ENCODE results near the gene PSMB11.

PSMB11 gene

GRCh38 chr14:23070262-23071129, 28.5 kb downstream of the PSMB11 start:
- Mint-ChIP-seq H3K4me1 (ENCODE audit: low read depth) (peaks cover 43% of the 10 kb centered on the region), H3K36me3 (ENCODE audit: low read depth) (peaks cover 94% of the 10 kb centered on the region), H3K4me3 (peak overlapping the region; percentile 98), H3K27me3 (no peaks in the 10 kb centered on the region), H3K27ac (peak overlapping the region; percentile 97), H3K9me3 (no peaks in the 10 kb centered on the region)
- DNase-seq = no peak

- peak overlapping the region; percentile 97 for H3K27ac Mint-ChIP-seq
- peaks cover 94% of the 10 kb centered on the region for H3K36me3 Mint-ChIP-seq (ENCODE audit: low read depth)
- no peaks in the 10 kb centered on the region for H3K27me3 Mint-ChIP-seq
- peak overlapping the region; percentile 98 for H3K4me3 Mint-ChIP-seq
- peaks cover 38% of the 10 kb centered on the region for H3K4me1 Mint-ChIP-seq (ENCODE audit: low read depth)
- H3K9me3 Mint-ChIP-seq = no peaks in the 10 kb centered on the region
- peak; percentile 85 for DNase-seq
Observed at GRCh38 chr14:23071244-23071920, 29.4 kb downstream of the PSMB11 start.

- DNase-seq = no peak
- H3K4me1 Mint-ChIP-seq (ENCODE audit: low read depth) = peaks cover 38% of the 10 kb centered on the region
- no peaks in the 10 kb centered on the region for H3K27me3 Mint-ChIP-seq
- peaks cover 94% of the 10 kb centered on the region for H3K36me3 Mint-ChIP-seq (ENCODE audit: low read depth)
- peak overlapping the region; percentile 97 for H3K27ac Mint-ChIP-seq
- peak overlapping the region; percentile 98 for H3K4me3 Mint-ChIP-seq
- no peaks in the 10 kb centered on the region for H3K9me3 Mint-ChIP-seq
Observed at GRCh38 chr14:23071921-23072539, 30.0 kb downstream of the PSMB11 start.

DNA sequence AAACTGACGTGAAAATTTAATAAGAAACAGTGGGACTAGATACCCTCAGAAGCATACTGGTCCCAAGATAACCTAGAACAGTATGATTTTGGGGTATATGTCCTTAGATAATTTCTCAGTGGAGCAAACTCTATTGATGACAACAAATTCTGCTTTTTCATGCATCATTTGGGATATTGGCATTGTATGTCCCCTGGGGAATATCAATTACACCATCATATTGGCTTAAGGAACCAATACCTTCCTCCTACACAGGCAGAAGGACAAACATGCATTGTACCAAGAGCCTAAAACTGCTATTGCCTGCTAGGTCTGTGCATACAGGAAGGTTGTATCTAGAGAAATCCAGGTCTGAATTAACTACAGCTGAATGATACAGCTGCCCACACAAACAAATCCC, 32.9 kb downstream of the PSMB11 start:
- H3K27me3 Mint-ChIP-seq = no peaks in the 10 kb centered on the region
- H3K36me3 Mint-ChIP-seq (ENCODE audit: low read depth) = peaks cover 98% of the 10 kb centered on the region
- H3K27ac Mint-ChIP-seq = no peak overlapping the region
- H3K4me1 Mint-ChIP-seq (ENCODE audit: low read depth) = peaks cover 29% of the 10 kb centered on the region
- no peak for DNase-seq
- H3K4me3 Mint-ChIP-seq = no peak overlapping the region
- H3K9me3 Mint-ChIP-seq = no peaks in the 10 kb centered on the region

DNA sequence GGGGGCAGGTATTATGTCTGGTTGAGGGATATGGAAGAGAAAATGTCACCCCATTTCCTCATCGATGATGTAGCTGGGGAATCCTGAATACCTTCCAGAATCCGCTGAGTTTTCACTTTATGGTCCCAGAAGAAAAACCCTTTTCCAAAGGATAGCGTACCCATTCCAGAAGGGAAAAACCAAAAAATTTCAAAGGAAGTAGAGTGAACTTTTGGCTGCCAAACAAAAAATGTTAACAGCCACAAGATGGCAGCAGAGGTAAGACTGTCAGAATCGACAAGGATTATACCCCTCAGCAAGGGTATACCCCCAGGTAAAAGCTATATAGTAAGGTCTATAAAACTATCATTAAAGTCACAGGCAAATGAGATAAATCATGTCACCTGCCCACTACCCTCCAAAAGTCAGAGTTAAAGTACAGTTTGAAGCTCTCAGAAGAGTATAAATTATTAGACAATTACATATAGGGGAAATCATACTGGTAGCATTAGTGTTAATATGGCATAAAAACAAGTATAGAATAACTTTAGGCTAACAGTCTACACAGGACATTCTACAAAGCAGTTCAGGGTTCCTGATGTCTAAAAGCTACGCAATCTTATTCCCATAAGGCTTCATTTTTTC, 34.9 kb downstream of the PSMB11 start:
- no peaks in the 10 kb centered on the region for H3K9me3 Mint-ChIP-seq
- H3K4me1 Mint-ChIP-seq (ENCODE audit: low read depth) = peaks cover 16% of the 10 kb centered on the region
- no peaks in the 10 kb centered on the region for H3K27me3 Mint-ChIP-seq
- no peak for DNase-seq
- H3K27ac Mint-ChIP-seq = peak overlapping the region; percentile 23
- no peak overlapping the region for H3K4me3 Mint-ChIP-seq
- peaks cover 98% of the 10 kb centered on the region for H3K36me3 Mint-ChIP-seq (ENCODE audit: low read depth)

DNA sequence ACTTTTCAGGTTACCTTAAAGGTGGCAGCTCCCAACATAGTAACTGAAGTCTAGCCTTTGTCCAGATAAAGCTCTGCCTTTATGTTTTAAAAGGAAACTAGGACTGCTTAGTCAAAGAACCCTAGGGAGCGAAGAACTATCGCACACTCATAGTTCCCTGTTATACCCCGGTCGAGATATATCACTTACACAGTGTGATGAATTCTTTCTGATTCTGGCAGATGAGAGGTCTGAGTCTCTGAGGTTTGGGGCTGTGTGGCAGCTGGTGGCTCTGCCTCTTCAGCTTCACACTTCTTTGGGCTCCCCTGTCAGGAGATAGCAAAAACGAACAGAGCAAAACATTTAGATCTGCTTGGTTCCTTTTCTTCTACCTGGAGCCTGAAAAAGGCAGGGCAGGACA, 36.0 kb downstream of the PSMB11 start:
- H3K27me3 Mint-ChIP-seq = no peaks in the 10 kb centered on the region
- no peak overlapping the region for H3K4me3 Mint-ChIP-seq
- no peak for DNase-seq
- peak overlapping the region; percentile 81 for H3K27ac Mint-ChIP-seq
- H3K4me1 Mint-ChIP-seq (ENCODE audit: low read depth) = peaks cover 8% of the 10 kb centered on the region
- H3K36me3 Mint-ChIP-seq (ENCODE audit: low read depth) = peaks cover 96% of the 10 kb centered on the region
- H3K9me3 Mint-ChIP-seq = no peaks in the 10 kb centered on the region

- H3K4me1 Mint-ChIP-seq (ENCODE audit: low read depth) = peaks cover 8% of the 10 kb centered on the region
- peaks cover 96% of the 10 kb centered on the region for H3K36me3 Mint-ChIP-seq (ENCODE audit: low read depth)
- no peaks in the 10 kb centered on the region for H3K27me3 Mint-ChIP-seq
- no peak overlapping the region for H3K4me3 Mint-ChIP-seq
- DNase-seq = no peak
- peak overlapping the region; percentile 81 for H3K27ac Mint-ChIP-seq
- H3K9me3 Mint-ChIP-seq = no peaks in the 10 kb centered on the region
Observed at GRCh38 chr14:23078692-23079116, 36.7 kb downstream of the PSMB11 start.

DNA sequence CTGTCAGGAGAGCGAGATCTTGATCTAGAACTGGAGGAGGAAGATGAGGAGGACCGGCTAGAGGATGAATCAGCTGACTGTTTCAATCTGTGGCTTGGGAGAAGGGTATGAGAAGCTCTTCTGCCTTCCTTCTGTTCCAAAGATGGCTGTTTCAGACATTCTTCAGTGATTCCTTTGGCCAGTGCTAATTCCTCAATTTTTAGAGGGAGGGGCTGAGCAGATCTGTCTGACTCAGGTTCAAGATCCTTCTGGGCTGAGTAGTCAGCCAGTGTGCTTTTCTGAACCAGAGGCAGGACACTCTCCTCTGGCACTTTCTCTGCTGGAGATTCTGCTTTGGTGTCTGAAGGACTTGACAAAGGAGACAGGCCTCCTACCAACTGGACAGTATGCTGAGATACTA, 37.7 kb downstream of the PSMB11 start:
- H3K27me3 Mint-ChIP-seq = no peaks in the 10 kb centered on the region
- H3K4me1 Mint-ChIP-seq (ENCODE audit: low read depth) = peaks cover 11% of the 10 kb centered on the region
- peak overlapping the region; percentile 81 for H3K27ac Mint-ChIP-seq
- H3K36me3 Mint-ChIP-seq (ENCODE audit: low read depth) = peaks cover 93% of the 10 kb centered on the region
- no peak overlapping the region for H3K4me3 Mint-ChIP-seq
- no peaks in the 10 kb centered on the region for H3K9me3 Mint-ChIP-seq
- no peak for DNase-seq

DNA sequence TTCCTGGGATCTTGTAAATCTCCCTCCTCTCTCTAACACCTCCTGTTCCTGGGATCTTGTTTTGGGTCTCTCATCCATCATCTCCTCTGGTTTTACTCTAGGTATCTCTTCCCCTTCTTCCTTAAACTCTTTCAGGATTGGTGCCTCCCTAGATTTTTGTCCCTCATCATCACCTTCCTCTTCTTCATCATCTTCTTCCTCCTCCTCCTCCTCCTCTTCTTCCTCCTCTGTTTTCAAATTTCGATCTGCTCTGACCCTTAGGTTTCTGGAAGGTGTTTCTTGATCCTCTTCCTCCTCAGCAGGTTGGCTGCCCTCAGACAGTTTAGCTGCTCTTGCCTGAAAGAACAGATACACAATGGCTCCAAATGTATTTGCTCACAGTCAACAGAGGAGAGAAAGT, 38.5 kb downstream of the PSMB11 start:
- Mint-ChIP-seq H3K4me1 (ENCODE audit: low read depth) (peaks cover 18% of the 10 kb centered on the region), H3K36me3 (ENCODE audit: low read depth) (peaks cover 93% of the 10 kb centered on the region), H3K4me3 (no peak overlapping the region), H3K9me3 (no peaks in the 10 kb centered on the region), H3K27me3 (no peaks in the 10 kb centered on the region), H3K27ac (peak overlapping the region; percentile 81)
- no peak for DNase-seq

GRCh38 chr14:23085458-23085857, 43.4 kb downstream of the PSMB11 start:
- no peaks in the 10 kb centered on the region for H3K9me3 Mint-ChIP-seq
- H3K27me3 Mint-ChIP-seq = no peaks in the 10 kb centered on the region
- peak overlapping the region; percentile 11 for H3K4me3 Mint-ChIP-seq
- H3K4me1 Mint-ChIP-seq (ENCODE audit: low read depth) = peaks cover 49% of the 10 kb centered on the region
- H3K36me3 Mint-ChIP-seq (ENCODE audit: low read depth) = peaks cover 93% of the 10 kb centered on the region
- DNase-seq = no peak
- H3K27ac Mint-ChIP-seq = peak overlapping the region; percentile 89

- Mint-ChIP-seq H3K4me3 (no peak overlapping the region), H3K27me3 (no peaks in the 10 kb centered on the region), H3K36me3 (ENCODE audit: low read depth) (peaks cover 90% of the 10 kb centered on the region), H3K4me1 (ENCODE audit: low read depth) (peaks cover 51% of the 10 kb centered on the region), H3K27ac (peak overlapping the region; percentile 89), H3K9me3 (no peaks in the 10 kb centered on the region)
- no peak for DNase-seq
Observed at GRCh38 chr14:23086565-23086964, 44.6 kb downstream of the PSMB11 start.

GRCh38 chr14:23089498-23090253, 47.7 kb downstream of the PSMB11 start:
- Mint-ChIP-seq H3K4me1 (ENCODE audit: low read depth) (peaks cover 71% of the 10 kb centered on the region), H3K27ac (peak overlapping the region; percentile 76), H3K4me3 (no peak overlapping the region), H3K27me3 (no peaks in the 10 kb centered on the region), H3K9me3 (no peaks in the 10 kb centered on the region), H3K36me3 (ENCODE audit: low read depth) (peaks cover 85% of the 10 kb centered on the region)
- no peak for DNase-seq

GRCh38 chr14:23090254-23090636, 48.2 kb downstream of the PSMB11 start:
- H3K27ac Mint-ChIP-seq = peak overlapping the region; percentile 76

More at GRCh38 chr14:23090254-23090636, 48.2 kb downstream of the PSMB11 start:
- no peak for DNase-seq
- H3K4me1 Mint-ChIP-seq (ENCODE audit: low read depth) = peaks cover 66% of the 10 kb centered on the region
- H3K27me3 Mint-ChIP-seq = no peaks in the 10 kb centered on the region
- peaks cover 80% of the 10 kb centered on the region for H3K36me3 Mint-ChIP-seq (ENCODE audit: low read depth)
- H3K9me3 Mint-ChIP-seq = no peaks in the 10 kb centered on the region
- H3K4me3 Mint-ChIP-seq = no peak overlapping the region

Measured in activated T-cell treated with anti-CD3 and anti-CD28 coated beads, Interleukin-2, amount 50 U/mL, for 24 hours (primary cell).